Ovary (tissue), 3 donors: ENCODE measurements around the gene ZNF664.

Experiments used
- CTCF ChIP-seq, 3 donors: fragments of 450-650 bp in 2 of 3; fragments of 200-600 bp in 1 of 3; IDR thresholded peaks; one replicate each; pipeline versions ENCODE4 v1.5.1 to v1.8.0; 2016 to 2022; ENCODE audit warnings: antibody characterized with exemption in 3 of 3, mild to moderate bottlenecking in 1 of 3
- EP300 ChIP-seq: sonication (generic); formaldehyde crosslinking; IDR thresholded peaks from one replicate; pipeline ENCODE4 v1.6.1; 2017; ENCODE audit warnings: antibody characterized with exemption
- POLR2A ChIP-seq: fragments of 450-650 bp; IDR thresholded peaks from one replicate; pipeline ENCODE4 v1.6.1; 2017; ENCODE audit warnings: antibody characterized with exemption, mild to moderate bottlenecking, moderate library complexity
- donor health status: DM: no; HTN: no; CAD: no.

- TF ChIP-seq CTCF (IDR thresholded peaks at IDR 0.05) (no peak), EP300 (no peak), POLR2A (no peak)
Observed at GRCh38 chr12:123986374-123986965, 13.5 kb downstream of the ZNF664 start.
